SKM-1 treated with dmso at 0.1 percent for 144 hours (cell line): ENCODE measurements around the gene NRL.
A peak's percentile ranks its signal among the peaks of the same experiment; 100 is the strongest.

Experiments used
- DNase-seq: peaks from one replicate; lab custom pipeline; 2025; ENCODE audit not compliant: unreplicated experiment; lab: John Stamatoyannopoulos, UW

Gene NRL

DNA sequence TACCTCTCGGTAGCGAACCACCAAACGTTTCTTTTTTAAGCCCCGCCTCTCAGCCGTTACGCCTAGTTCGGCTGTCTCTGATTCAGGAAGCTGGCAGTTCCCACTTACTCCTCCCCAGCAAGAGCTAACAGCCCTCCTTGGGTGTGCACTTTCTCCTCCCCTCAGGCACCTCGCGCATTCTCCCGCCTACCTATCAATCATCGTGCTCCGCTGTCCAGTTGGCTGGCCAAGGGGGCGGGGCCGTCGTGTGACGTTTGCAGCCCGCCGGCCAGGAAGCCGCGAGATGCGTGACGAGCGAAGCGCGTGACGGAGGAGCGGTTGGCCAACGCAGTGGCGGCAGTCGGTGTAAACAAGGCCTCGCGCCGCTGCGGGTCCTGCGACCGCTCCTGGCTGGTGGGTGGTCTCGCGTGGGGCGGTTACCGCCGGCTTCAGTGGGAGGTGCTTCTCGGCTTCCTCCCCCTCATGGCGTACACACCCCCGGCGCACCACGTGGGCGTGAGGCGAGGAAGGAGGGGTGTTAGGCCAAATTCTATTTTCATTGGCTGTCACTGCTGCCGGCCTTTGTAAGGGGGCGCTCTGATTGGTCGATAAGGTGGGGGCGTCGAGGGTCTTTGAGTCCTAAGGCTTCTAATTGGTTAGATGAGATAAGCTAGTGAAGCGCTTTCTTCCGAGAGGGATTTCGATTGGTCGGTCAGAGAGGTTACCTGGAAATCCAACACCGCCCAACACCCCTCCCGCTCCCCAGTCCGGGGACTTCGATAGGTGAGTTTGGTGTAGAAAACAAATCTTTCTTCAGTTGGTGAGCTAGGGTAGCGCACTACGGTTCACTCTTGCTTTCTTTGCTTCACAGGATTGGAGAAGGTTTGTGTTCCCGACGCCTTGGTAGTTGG is at the start of gene NRL, which contains the start of gene DCAF11:
Gene NRL, minus strand, starts transcription at position 418 of the 890 bp plus-strand sequence. CDS start 32,101 bp downstream, outside the sequence.
Gene DCAF11, plus strand, starts transcription at position 246 of the 890 bp plus-strand sequence. CDS start 818 bp downstream, outside the sequence.
- DNase-seq = peak; percentile 97

DNA sequence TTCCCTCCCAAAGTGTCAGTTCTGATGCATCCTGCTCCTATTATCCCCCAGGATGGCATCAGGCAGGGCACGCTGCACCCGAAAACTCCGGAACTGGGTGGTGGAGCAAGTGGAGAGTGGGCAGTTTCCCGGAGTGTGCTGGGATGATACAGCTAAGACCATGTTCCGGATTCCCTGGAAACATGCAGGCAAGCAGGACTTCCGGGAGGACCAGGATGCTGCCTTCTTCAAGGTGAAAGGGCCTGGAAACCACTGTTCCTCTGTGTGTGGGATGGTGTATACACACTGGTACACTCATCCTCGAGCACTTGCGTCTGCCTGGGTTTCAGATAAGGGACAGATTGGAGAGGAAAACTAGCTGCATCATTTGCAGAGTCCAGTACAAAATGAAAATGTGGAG is 47.3 kb upstream of the NRL start:
- no peak for DNase-seq

DNA sequence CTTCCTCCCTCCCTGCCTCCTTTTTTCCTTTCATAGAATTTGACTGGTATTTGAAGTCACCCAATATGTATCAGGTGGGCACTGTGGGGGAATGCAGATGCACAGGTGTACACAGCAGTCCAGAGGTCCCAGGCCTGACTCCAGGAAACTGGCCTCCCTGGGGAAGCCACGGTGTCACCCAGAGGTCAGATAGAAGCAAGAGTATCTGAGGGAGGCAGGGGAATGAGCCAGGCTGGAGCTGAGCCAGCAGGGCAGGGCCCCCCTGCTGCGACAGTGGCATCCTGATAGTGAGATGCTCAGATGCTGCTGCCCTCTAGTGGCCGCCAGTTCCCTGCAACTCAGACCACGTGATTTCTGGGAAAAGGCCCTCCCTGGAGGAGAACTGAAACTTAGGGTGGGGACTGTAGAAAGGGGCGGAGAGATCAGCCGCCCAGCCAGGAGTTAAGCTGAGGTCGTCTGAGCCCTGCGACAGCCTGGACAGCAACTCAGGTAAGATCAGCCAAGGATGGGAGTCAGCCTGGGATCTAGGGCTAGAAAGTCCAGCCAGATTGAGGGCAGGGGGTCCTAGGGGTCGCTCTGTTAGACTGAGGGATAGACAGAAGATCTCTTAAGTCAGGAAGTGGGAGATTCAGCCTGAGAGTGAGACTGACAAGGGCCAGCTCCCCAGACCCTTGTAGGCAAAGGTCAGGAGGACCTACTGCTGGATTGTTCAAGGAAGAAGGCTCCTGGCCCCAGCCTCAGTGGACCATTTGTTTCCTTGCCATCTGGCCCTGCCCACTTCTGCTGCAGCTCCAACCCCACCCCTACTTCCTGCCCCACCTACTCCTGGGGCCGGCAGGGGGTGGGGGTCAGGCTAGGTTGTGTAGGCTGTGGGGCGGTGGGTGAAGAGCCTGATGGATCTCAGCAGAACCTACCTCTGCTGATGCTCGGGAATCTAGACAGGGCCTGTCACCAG is 46.4 kb upstream of the NRL start, which contains the start of gene IRF9:
Gene IRF9, plus strand, starts transcription at position 416 of the 955 bp plus-strand sequence. CDS start 880 bp downstream, outside the sequence.
- peak; percentile 52 for DNase-seq

DNA sequence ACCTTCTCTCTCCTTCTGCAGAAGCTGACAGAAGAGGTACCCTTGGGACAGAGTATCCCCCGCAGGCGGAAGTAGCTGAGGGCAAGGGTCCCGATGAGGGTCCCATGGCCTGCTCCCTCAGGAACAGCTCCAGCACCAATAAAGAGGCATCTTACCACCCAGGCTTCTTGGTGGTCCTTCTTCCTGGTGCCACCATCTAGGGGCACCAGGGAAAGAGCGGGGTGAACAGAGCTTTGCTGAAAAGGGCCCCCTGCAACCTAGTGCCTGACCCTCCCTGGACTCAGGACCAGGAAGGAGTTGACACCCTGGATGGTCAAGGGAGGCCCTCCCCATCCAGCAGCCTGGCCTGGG is 45.7 kb upstream of the NRL start:
- DNase-seq = no peak

DNA sequence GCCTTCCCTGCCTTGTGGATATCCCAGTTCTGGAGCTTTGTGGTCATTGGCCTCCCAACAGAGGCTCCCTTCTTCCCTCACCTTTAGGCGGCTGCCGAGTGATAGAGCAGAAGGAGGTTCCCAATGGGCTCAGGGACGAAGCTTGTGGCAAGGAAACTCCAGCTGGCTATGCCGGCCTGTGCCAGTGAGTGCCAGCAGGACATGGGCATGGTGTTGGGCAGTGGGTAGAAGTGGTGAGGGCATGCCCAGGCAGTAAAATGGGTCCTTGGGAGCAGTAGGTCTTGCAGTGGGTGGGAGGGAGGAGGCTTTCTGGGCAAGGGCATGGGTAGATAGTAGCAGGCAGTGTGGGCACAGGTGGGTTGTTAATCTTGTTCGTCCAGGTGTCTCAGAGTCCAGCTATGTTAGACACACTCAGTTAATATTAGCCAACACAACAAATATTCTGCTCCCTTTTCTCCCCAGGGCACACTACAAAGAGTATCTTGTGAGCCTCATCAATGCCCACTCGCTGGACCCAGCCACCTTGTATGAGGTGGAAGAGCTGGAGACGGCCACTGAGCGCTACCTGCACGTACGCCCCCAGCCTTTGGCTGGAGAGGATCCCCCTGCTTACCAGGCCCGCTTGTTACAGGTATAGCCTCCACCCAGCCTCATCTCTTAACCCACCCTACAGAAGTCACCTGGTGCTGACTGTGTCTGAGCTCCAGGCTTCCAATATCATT is 45.2 kb upstream of the NRL start:
- no peak for DNase-seq

DNA sequence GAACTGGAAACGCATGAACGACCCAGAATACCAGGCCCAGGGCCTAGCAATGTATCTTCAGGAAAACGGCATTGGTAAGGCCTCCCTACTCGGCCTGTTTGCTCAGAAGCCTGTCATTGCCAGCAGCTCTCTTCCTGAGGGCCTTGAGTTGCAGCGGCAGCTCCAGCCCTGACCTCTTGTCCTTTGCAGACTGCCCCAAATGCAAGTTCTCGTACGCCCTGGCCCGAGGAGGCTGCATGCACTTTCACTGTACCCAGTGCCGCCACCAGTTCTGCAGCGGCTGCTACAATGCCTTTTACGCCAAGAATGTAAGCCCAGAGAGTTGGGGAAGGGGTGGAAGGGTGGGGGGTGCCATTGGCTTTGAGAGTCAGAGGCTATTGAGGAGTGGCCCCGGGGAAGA is 42.6 kb upstream of the NRL start:
- no peak for DNase-seq

DNA sequence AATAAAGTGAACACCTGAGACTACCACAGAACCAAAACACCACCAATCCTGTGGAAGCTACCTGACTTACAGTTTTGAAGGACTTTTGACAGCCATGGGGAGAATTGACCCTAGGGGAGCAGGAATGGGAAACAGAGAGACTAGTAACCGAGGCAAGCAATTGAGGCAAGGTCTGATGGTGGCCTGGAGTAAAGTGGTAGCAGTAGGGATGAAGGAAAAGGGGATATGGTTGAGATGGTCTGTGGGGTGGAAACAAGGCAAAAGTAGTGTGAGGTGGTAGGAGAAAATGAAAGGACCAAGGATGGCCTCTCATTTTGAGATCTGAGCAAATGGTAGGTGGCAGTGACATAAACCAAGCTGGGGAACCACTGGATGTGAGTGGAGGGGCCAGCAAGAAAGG is 42.1 kb upstream of the NRL start:
- no peak for DNase-seq

DNA sequence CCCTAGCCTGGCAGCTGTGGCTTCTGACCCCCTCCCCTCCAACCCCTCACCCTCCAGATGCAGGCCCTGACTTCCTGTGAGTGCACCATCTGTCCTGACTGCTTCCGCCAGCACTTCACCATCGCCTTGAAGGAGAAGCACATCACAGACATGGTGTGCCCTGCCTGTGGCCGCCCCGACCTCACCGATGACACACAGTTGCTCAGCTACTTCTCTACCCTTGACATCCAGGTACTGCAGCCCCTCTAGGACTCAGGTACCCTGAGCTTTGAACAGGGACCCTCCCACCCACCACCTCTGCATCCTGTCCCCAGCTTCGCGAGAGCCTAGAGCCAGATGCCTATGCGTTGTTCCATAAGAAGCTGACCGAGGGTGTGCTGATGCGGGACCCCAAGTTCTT is 40.4 kb upstream of the NRL start:
- DNase-seq = no peak

DNA sequence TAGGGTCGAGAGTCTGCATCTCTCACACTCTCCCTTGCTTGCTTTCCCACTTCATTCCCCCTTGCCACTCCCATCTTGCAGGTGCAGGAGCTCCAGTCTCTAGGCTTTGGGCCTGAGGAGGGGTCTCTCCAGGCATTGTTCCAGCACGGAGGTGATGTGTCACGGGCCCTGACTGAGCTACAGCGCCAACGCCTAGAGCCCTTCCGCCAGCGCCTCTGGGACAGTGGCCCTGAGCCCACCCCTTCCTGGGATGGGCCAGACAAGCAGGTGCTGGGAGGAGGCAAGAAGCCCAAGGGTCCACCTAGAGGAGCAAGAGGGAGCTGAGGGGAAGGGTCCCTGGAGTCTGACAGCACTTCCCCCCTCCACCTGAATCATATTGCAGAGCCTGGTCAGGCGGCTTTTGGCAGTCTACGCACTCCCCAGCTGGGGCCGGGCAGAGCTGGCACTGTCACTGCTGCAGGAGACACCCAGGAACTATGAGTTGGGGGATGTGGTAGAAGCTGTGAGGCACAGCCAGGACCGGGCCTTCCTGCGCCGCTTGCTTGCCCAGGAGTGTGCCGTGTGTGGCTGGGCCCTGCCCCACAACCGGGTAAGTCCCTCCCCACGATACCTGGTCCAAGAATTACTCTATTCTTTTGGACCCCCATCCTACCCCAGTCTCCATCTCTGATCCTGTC is 36.8 kb upstream of the NRL start:
- no peak for DNase-seq

DNA sequence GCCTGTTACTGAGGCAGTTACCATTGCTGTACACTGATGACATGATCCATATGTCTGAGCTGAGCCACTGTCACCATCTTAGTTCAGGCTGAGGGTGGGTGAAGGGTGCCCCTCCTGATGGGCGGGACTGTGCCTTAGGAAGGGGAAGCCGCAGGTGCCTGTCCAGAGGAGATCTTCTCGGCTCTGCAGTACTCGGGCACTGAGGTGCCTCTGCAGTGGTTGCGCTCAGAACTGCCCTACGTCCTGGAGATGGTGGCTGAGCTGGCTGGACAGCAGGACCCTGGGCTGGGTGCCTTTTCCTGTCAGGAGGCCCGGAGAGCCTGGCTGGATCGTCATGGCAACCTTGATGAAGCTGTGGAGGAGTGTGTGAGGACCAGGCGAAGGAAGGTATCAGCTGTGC is 36.2 kb upstream of the NRL start:
- DNase-seq = no peak

DNA sequence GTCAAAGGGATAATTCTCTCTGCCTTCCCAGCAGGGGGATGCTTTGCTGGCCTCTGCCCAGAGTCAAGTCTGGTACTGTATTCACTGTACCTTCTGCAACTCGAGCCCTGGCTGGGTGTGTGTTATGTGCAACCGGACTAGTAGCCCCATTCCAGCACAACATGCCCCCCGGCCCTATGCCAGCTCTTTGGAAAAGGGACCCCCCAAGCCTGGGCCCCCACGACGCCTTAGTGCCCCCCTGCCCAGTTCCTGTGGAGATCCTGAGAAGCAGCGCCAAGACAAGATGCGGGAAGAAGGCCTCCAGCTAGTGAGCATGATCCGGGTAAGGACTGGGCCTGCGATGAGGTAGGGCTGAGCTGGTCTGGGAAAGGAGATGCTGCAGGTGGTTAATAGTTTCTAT is 35.8 kb upstream of the NRL start:
- DNase-seq = no peak

DNA sequence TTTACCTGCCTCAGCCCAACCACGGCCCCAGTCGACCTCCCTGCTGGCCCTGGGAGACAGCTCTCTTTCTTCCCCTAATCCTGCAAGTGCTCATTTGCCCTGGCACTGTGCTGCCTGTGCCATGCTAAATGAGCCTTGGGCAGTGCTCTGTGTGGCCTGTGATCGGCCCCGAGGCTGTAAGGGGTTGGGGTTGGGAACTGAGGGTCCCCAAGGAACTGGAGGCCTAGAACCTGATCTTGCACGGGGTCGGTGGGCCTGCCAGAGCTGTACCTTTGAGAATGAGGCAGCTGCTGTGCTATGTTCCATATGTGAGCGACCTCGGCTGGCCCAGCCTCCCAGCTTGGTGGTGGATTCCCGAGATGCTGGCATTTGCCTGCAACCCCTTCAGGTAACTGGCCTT is 35.3 kb upstream of the NRL start:
- no peak for DNase-seq

DNA sequence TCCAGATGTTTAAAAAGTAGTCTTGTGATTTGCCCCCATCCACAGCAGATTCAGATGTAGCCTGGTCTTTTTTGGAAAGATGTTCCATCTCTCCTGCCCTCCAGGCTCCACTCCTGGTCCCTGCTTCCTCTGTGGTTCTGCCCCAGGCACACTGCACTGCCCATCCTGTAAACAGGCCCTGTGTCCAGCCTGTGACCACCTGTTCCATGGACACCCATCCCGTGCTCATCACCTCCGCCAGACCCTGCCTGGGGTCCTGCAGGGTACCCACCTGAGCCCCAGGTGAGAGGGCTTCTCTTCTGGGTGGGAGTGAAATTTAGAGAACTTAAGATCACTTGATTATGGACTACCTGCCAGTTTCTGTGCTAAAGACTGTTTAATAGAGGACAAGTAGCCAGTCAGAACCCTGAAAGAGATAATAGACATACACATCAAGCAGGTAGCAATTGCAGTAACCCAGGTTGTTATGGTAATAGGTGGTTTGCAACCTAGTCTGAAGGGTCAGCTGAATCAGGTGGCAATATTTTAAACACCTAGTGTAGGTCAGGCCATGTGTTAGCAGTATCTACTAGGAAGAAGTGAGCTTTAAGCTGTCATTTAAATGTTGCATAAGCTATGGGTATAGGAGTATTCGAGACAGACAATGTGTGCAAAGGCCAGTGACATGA is 34.7 kb upstream of the NRL start:
- DNase-seq = no peak

DNA sequence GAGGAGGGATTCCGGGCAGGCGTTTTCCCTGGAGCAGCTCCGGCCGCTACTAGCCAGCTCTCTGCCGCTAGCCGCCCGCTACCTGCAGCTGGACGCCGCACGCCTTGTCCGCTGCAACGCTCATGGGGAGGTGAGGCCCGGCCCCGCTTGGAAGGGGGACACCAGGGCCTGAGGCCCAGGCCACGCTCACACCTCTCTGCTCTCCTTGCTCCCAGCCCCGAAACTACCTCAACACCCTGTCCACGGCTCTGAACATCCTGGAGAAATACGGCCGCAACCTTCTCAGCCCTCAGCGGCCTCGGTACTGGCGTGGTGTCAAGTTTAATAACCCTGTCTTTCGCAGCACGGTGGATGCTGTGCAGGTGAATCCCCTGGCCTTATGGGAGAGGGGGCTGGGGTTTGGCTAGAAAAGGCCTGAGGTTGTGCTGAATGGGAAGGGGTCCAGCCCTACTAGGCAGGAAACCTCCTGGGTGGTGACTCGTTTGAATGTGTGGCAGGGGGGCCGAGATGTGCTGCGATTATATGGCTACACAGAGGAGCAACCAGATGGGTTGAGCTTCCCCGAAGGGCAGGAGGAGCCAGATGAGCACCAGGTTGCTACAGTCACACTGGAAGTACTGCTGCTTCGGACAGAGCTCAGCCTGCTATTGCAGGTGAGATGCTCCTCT is 33.1 kb upstream of the NRL start:
- no peak for DNase-seq

DNA sequence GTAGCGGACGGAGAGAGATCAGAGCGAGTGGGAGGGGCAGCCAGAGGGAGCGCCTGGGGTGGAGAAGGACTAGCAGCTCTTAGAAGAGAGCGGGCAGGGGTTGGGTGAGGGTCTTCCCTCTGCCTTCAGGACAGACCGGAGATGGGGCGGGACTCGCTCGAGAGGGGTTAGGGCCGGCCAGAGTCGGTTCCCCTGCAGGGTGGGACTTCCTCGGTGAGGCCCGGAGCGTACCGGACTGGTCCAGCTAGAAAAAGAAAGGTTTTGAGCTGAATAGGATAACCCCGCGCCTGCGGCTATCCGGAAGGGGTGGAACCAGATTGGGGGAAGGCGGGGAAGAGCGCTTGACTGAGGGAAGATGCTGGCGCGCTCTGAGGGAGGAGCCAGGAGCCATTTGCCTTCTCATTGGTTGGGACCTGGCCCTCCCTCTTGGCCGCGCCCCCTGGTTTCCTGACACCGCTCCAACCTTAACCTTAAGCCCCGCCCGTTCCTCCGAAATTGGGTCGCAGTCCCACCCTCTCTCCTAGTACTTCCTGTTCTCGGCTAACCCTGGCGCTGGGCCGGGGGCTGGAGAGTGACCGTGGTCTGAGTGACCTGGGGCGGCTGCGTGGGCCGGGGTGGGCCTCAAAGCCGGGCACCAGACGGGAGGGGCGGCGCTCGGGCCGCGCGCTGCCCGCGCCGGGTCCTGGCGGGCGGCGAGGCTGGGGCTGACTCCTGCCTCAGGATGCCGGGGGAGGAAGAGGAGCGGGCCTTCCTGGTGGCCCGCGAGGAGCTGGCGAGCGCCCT is 32.4 kb upstream of the NRL start, which contains the start of gene RNF31:
Gene RNF31, plus strand, starts transcription at position 521 of the 783 bp plus-strand sequence. Its CDS starts 201 bp downstream, at position 722.
- peak; percentile 90 for DNase-seq

DNA sequence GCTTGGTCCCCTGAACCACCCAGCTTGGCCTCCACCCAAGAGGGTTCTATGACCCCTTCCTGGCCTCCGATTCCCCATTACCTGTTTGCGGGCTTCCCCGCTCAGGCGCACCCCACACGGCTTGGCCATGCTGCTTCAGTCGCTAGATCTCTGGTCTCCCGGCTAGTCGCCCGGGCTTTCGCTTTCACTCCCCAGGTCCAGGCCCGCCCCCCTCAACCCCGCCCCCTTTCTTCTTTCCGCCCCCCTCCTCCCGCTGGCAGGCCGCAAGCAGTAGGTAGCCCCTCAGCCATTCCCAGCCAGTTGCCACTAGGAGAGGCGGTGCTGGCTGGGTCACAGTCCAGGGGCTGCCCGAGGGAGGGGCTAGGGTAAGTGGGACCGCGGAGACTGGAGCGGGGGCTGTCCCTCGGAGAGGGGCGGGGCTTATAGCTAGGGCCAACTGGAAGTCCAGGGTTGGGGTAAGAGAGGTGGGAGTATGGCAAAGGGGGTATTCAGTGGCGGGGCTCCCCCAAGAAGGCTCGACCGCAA is 31.8 kb upstream of the NRL start, which contains the start of gene PSME2:
Gene PSME2, minus strand, starts transcription at position 158 of the 525 bp plus-strand sequence. Its CDS starts 29 bp downstream, at position 129.
- DNase-seq = peak; percentile 72

DNA sequence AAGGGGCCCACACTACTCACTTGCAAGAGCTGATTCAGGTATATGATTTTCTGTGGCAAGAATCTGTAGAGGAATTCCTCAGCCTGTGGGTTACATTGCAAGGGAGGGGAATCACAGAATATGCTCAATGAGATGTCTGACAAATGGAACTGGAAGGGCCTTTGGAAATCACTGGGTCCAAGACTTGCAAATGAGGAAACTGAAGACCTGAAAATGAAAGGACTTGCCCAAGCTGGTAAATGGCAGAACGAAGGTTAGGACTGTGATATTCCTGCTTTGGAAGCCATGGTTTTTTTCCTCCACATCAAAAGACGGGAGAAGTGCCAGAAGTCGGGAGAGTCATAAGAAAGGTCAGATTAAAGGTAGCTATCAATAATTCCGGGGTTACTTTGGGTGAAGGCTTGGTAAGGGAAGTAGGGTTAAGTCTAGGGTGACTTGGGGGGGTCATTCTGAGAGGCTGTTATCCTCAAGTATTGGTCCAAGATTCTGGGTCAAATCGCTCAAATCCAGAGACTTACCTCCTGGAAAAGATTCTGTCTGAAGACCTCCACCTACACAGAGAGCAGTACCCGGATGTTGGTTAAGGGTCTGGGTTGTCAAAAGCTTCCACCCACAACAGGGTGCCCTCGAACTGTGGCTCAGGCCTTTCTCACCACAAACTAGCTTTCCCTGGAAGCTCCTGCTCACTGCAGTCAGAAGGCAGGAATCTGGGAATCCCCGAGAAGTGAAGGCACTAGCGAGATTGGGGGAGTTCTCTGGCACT is 31.1 kb upstream of the NRL start:
- no peak for DNase-seq
